T1000 (cell line): ENCODE data around the gene GLDC.

ENCODE experiments used
- DNase-seq: peaks from one replicate; lab custom pipeline; 2025; ENCODE audit warnings: mixed read lengths; lab: John Stamatoyannopoulos, UW

Gene GLDC

DNA sequence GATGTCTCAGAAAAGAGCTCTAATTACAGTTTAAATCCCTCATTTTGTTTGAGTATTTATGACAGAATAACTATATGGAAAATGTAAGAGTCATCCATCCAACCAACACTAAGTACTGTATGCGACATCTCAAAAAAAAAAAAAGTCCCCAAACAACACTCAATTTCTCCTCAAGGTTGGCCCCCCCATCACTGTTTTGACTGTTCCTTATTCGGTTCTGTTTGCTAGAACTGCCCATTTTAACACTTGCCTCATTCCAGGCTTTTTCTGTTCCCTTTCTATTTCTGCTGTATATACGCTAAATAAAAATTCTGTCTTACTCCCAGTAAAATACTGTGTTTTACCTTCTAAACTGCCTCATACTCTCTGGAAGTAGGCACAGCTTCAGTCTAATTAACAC lies 25.2 kb downstream of the GLDC start:
- DNase-seq = no peak

DNA sequence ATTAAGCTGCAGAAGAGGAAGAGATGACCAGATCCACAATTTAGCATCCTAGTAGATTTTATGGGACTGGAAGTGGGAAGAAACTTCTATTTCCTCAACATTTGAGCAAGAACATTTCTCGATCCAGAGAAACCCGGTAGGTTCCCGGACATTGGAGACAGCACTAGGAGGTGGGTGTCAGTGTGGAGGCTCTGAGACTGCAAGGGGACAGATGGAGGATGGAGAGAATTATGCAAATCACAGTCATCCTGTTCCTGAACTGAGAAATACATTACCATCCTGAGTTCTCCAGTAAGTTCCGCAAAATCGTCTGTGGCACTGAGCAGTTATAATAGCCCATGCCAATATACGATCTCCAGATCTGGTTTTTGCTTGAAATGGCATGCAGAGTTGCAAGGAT lies 25.6 kb downstream of the GLDC start:
- DNase-seq = no peak

DNA sequence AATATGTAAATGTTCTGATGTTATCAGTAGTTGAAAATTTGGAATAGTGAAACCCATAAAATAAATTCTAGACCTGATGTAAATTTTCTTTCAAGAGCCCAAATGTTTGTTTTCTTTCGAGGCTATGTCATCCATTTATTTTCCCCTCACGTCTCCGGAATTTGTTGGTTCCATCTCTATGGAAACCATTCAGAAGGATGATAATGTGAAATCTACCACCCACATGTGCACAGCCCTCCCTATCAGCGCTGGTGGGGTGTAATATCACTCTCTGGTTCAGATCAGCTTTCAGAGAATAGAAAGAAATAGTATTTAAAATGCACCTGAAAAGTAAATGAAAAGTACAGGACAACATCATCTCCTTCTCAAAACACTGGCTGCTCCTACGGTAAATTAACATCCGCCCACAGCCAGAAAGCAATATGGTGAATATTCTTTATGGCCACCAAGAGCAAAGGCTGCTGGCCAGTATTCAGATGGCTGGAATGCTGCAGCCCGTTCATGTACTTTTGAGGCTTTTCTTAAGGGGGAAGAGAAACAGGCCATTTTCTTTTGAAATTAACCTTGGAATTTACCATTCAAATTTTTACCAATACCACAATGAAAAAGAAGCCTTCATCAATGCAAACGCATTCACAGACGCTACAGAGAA lies 28.5 kb downstream of the GLDC start:
- no peak for DNase-seq

DNA sequence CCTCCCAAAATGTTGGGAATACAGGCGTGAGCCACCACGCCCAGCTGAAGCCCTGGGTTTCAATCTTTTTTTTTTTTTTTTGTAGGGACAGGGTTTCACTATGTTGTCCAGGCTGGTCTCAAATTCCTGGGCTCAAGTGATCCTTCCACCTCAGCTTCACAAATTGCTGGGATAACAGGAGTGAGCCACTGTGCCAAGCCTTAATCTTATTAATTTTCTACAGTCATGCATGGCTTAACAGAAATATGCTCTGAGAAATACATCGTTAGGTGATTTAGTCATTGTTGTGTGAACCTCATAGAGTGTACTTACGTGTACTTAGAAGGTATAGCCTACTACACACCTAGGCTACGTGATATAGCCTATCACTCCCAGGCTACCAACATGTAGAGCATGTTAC lies 31.0 kb downstream of the GLDC start:
- no peak for DNase-seq

DNA sequence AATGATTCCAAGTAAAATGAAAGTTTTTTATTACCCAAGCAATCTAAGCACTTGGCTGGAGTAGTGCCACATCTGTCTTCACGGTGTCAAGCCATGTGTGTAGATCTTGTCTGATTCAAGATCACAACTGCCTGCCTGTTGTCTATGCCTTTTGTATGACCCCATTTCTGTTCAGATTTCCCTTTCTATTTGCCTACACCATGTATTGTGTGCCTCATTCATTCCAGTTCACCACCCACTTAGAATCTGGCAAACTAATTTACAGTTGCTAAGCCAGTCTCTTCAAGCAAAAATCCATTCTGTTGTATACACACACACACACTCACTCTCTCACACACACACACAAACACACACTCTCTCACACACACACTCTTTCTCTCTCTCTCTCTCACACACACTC lies 33.7 kb downstream of the GLDC start:
- DNase-seq = no peak

GRCh38 chr9:6610073-6610472 lies 35.5 kb downstream of the GLDC start:
- DNase-seq = no peak

DNA sequence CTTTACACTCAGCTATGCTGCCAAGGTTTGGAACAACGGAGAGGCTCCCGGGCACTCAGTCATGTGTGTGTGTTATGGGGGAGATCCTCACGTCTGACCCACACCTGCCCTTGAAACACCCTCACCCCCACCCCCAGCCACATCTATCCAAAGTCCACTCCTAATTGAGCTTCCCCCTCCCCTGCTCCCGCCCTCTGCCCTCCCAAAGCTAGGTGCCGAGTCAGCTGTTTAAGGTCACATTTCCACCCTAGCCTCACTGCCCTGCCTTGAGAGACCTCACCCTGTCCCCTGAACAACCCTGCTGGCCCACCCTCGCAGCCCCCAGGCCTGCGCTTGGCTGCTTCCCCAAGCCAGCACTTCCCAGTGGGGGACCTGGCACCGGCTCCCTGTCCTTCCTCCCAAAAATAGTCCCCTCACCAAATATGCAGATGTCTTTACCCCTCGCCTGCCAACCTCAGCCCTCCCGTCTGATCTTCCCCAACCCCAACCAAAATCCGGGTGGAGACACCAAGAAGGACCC lies 36.0 kb downstream of the GLDC start:
- no peak for DNase-seq

GRCh38 chr9:6605202-6605601 lies 40.3 kb downstream of the GLDC start:
- DNase-seq = no peak

DNA sequence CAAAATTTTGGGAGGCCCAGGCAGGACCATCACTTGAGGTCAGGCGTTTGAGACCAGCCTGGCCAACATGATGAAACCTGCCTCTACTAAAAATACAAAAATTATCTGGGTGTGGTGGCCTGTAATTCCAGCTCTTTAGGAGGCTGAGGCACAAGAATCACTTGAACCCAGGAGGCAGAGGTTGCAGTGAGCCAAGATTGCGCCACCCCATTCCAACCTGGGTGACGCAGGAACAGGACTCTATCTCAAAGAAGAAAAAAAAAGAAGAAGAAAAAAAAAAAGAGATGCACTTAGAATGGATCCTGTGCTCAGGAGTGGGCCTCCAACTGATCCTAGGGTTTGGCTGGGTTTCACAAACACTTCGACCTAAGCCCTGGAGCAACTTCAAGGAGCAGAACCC lies 45.1 kb downstream of the GLDC start:
- no peak for DNase-seq

- DNase-seq = no peak
Observed at GRCh38 chr9:6600006-6600405, 45.5 kb downstream of the GLDC start.

- no peak for DNase-seq
Observed at GRCh38 chr9:6598249-6598725, 47.2 kb downstream of the GLDC start.

GRCh38 chr9:6592791-6593190 lies 52.7 kb downstream of the GLDC start:
- no peak for DNase-seq

GRCh38 chr9:6592231-6592630 lies 53.3 kb downstream of the GLDC start:
- DNase-seq = no peak

DNA sequence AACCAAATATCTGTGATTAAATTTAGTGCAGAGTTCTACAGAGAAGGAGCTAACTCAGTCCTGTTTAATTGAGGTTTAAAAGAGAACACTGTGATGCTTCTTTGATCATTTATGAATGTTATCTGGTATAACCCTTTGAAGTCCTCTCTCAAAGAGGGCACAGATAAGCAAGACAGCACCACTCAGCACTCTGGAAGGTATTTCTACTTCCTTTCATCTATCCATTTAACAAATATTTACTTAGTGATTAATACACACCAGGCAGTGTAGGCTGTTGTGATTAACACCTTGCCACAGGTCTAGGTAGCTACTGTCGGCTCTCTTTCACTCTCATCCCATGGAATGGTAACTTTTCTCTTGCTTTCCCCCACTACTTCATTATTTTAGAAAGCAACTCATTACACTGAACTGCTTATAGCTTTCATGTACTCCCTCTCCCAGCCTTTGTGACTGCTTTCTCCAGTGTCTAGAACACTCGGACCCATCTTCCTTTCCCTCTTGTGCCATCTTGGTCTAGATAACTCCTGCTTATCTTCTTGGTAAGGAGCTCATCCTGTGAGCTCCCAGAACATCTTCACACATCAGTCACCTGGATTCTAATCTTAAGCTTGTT lies 54.7 kb downstream of the GLDC start:
- DNase-seq = no peak

DNA sequence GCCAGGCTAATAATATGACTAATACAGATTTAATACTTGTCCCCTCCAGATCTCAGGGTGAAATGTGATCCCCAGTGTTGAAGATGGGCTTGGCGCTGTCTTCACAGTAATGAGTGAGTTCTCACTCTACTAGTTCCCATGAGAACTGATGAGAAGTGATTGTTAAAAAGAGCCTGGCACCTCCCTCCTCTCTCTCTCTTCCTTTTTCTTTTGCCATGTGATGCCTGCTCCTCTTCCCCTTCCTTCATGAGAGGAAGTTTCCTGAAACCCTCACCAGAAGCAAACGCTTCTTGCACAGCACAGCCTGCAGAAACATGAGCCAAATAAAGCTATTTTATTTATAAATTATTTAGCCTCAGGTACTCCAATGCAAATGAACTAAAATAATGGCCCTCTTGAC lies 55.2 kb downstream of the GLDC start:
- DNase-seq = no peak

DNA sequence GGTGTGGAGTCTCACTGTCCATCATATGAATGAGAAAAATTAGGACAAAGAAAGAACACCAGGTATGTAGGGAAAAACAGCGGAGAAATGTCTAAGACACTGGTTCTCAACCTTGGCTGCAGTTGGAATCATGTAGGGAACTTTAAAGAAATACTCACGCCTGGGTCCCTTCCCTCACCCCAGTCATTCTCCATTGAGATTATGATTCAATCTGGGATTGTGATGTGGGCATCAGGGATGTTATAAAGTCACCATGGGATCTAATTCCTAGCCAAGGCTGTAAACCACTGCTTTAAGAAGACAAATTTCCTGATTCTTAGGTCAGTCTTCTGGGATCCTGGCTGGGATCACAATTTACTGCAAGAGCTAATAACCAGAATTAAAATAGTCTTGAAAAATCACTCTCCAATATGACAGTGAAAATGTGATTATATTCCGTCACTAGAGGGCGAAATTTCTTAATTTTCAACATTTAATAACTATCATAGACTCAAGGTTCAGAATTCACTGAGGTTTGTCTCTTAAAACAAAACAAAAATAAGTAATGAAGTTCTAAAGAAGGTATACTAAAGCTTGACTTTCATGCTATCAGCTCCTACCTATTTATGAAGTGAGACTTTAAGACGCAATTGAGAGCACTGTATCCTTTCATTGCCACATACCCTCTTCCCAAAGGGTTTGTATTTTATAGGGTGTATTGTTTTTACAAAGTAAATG lies 60.5 kb downstream of the GLDC start:
- no peak for DNase-seq

DNA sequence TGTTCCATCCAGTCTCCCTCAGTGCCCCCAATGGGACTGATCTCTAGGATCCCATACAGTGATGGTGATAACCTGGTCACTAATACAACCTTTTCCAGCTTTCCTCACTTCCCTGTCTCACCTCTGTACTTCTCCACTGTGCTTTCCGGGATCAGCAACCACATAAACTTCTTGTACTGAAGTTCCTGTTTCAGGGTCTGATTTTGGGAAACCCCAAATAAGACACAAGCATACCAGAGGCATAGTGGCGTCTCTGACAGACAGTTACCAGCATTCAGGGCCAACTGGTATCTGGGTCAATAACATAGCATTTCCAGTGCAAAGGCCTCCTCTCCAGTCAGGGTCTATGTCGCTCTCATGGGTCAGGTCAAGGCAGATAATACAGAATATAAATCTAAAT lies 64.3 kb downstream of the GLDC start:
- DNase-seq = no peak

GRCh38 chr9:6579613-6580012 lies 65.9 kb downstream of the GLDC start:
- no peak for DNase-seq

- DNase-seq = no peak
Observed at GRCh38 chr9:6576987-6577386, 68.5 kb downstream of the GLDC start.

- DNase-seq = no peak
Observed at GRCh38 chr9:6575324-6576034, 70.0 kb downstream of the GLDC start.

DNA sequence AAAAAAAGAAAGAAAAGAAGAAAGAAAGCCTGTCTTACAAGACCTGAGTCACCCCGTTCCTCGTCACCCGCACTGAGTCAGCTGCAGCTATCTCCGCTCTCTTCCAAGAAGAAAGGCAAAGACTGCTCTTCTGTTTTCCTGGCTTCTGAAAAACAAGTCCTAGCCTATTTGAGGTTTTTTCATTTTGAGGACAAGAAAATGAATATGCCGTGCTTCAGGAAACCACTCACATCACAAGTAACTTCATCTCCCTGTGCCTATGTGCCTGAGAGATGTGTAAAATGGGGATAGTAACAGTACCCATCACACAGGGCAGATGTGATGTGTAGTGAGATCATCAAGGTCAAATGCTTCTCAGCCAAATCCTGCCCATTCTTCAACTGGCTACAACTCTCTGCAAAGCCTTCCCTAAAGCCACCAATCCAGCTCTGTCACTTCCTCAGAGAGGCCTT lies 78.4 kb downstream of the GLDC start:
- peak; percentile 26 for DNase-seq

GRCh38 chr9:6566409-6567139 lies 79.0 kb downstream of the GLDC start:
- peak; percentile 50 for DNase-seq
